Gastrocnemius medialis (tissue), 4 donors: ENCODE measurements around the gene ATP9A. TPM values are rescaled to one million over a fixed set of nuclear protein-coding genes. Genes with fewer than 3 reads are reported as not detected.
A peak's percentile ranks its signal among the peaks of the same experiment; 100 is the strongest.

Source experiments
- ATAC-seq, 2 donors: fragments of 150-250 bp; one replicate each; pipeline ENCODE4 v1.9.1; 2016
- DNase-seq, 2 donors: peaks; one replicate each; pipeline ENCODE4 v3.0.0-alpha.2; 2019
- H3K27ac ChIP-seq, 4 donors: fragments of 200-600 bp; sonication (generic); 1 replicate in 1 of 4; 2 replicates in 3 of 4; pipeline ENCODE4 v1.5.1; 2016 to 2018; ENCODE audit warnings: mild to moderate bottlenecking in 2 of 4, moderate library complexity in 1 of 4
- H3K27me3 ChIP-seq, 3 donors: fragments of 200-600 bp; sonication (generic) in 2 of 3; 1 replicate in 1 of 3; 2 replicates in 2 of 3; pipeline versions ENCODE4 v1.5.1 to v1.6.0; 2016 to 2019; ENCODE audit warnings: mild to moderate bottlenecking in 1 of 3, moderate library complexity in 1 of 3
- H3K36me3 ChIP-seq, 2 donors: fragments of 200-600 bp; sonication (generic) in 1 of 2; one replicate each; pipeline ENCODE4 v1.5.1; 2017 to 2018
- H3K4me1 ChIP-seq, 2 donors: fragments of 200-600 bp; sonication (generic) in 1 of 2; one replicate each; pipeline ENCODE4 v1.5.1; 2016 to 2017; ENCODE audit warnings: mild to moderate bottlenecking in 2 of 2
- H3K4me3 ChIP-seq, 4 donors: fragments of 200-600 bp; sonication (generic) in 3 of 4; 1 replicate in 1 of 4; 2 replicates in 3 of 4; pipeline ENCODE4 v1.5.1; 2016 to 2019; ENCODE audit warnings: mild to moderate bottlenecking in 2 of 4
- H3K9me3 ChIP-seq, 3 donors: fragments of 200-600 bp; sonication (generic) in 2 of 3; 1 replicate in 1 of 3; 2 replicates in 2 of 3; pipeline ENCODE4 v1.5.1; 2016 to 2019
- POLR2A ChIP-seq, 2 donors: fragments of 450-650 bp; IDR thresholded peaks; one replicate each; pipeline ENCODE4 v1.6.1; 2017; ENCODE audit warnings: antibody characterized with exemption in 2 of 2, mild to moderate bottlenecking in 2 of 2, moderate library complexity in 2 of 2
- in situ Hi-C, 4 donors: fragments of 200-750 bp; cut with MboI; loops; one replicate each; pipeline versions ENCODE4 v1.15.0 to v1.8.0; 2017; ENCODE audit warnings: low sequenced_read_pairs in 4 of 4
- intact Hi-C: fragments of 100-400 bp; cut with DNase I; formaldehyde crosslinking; loops from one replicate; pipeline ENCODE4 v1.15.1; 2023; ENCODE audit warnings: low total_unique reads
- total RNA-seq, 4 donors: library from RNA; depleted of rRNA; stranded (reverse); fragments of >200 nt; gene quantifications; one replicate each; pipeline versions ENCODE4 v1.1.0 to v1.2.3, GENCODE V29; 2016
- TF ChIP-seq, protein P1 (sequence below), 5 experiments: fragments of 450-650 bp in 3 of 5; fragments of 200-600 bp in 2 of 5; sonication (generic) in 2 of 5; IDR thresholded peaks in 4 of 5; conservative IDR thresholded peaks in 1 of 5; 1 replicate in 4 of 5; 2 replicates in 1 of 5; pipeline ENCODE4 v1.5.1; 2016 to 2019; ENCODE audit warnings: antibody characterized with exemption in 5 of 5, mild to moderate bottlenecking in 3 of 5, moderate library complexity in 3 of 5

Gene ATP9A
- total RNA-seq, 4 donors from 2014 or later: 11.8 to 34.8 (median 20.8) TPM

DNA sequence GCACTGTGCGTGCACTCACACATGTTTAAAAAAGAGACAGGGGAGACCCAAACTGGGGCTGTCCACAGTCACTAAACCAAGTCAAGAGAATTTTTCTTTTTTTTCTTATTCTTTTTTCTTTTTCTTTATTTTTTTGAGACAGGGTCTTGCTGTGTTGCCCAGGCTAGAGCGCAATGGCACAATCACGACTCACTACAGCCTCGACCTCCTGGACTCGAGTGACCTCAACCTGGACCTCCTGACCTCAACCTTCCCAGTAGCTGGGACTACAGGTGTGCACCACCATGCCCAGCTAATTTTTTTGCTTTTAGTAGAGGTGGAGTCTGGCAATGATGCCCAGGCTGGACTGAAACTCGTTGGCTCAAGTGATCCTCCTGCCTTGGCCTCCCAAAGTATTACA lies 136.2 kb downstream of the ATP9A start:
- H3K36me3 ChIP-seq: no peaks in the 10 kb centered on the region
- H3K9me3 ChIP-seq: no peaks in the 10 kb centered on the region
- intact Hi-C loops (no loop called here), in situ Hi-C loops (loop anchor here in 1 of 4 donors (25.0 kb wide), 1 partner anchor 645 kb away; no protein-coding TSS in a partner anchor)
- DNase-seq (no peak), ATAC-seq (no peak)
- no peaks in the 10 kb centered on the region for H3K27me3 ChIP-seq
- H3K27ac ChIP-seq: peak overlapping the region; percentile 55 to 83 (median 77)
- peaks cover 0 to 25% of the 10 kb centered on the region in 2 donors for H3K4me1 ChIP-seq
- no peak for TF ChIP-seq POLR2A (IDR thresholded peaks at IDR 0.05)
- TF ChIP-seq, protein P1, sequence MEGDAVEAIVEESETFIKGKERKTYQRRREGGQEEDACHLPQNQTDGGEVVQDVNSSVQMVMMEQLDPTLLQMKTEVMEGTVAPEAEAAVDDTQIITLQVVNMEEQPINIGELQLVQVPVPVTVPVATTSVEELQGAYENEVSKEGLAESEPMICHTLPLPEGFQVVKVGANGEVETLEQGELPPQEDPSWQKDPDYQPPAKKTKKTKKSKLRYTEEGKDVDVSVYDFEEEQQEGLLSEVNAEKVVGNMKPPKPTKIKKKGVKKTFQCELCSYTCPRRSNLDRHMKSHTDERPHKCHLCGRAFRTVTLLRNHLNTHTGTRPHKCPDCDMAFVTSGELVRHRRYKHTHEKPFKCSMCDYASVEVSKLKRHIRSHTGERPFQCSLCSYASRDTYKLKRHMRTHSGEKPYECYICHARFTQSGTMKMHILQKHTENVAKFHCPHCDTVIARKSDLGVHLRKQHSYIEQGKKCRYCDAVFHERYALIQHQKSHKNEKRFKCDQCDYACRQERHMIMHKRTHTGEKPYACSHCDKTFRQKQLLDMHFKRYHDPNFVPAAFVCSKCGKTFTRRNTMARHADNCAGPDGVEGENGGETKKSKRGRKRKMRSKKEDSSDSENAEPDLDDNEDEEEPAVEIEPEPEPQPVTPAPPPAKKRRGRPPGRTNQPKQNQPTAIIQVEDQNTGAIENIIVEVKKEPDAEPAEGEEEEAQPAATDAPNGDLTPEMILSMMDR (IDR thresholded peaks at IDR 0.05 in 4 of 5, conservative IDR thresholded peaks at IDR 0.05 in 1 of 5): no peak
- no peak overlapping the region for H3K4me3 ChIP-seq

DNA sequence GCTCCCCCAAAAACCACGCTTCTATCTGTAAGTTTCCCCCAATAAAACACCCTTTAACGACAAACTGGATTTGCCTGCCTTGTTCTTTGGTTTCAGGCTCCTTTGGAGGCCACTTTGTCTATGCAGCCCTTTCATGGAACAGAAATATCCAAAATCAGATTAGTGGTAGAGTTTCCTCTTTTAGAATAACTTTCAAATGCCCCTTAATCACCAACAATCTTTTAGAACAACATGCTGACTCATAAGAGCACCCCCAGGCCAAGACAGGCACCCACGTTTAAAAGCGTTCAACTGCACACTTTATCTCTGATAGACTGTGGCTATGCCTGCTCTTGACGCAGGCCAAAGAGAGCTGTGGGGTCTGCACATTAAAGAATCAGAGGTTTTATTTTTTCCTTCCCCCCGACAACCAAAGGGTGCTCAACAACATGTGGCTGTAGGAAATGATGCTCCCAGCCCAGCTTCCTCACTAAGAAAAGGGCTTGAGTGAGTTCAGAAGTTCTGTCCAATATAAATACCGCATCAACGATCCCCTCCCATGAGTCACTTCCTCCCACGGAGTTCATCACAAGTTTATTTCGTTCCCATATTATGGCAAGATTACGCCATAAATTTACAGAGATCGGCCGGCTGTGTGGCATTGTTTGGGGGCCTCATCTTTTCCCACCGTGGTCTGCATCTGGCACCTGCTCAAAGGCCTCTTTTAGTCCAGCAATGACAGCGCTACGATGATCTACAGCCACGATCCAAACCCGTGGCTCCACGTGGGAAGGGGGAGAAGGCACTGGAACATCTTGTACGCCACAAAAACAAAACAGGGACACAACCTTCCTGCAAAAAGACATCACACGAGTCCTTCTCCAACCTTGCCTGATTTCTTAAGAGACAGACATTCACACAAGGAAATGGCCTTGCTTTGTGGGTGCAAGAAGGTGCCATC lies 136.9 kb downstream of the ATP9A start:
- ATAC-seq (peak; percentile 89 to 91), DNase-seq (peak; percentile 49 to 61)
- Histone ChIP-seq H3K36me3 (no peaks in the 10 kb centered on the region), H3K27ac (peak overlapping the region; percentile 55 to 83 (median 77)), H3K4me3 (no peak overlapping the region), H3K9me3 (no peaks in the 10 kb centered on the region), H3K27me3 (no peaks in the 10 kb centered on the region), H3K4me1 (peaks cover 0 to 25% of the 10 kb centered on the region in 2 donors)
- TF ChIP-seq, protein P1 (IDR thresholded peaks at IDR 0.05 in 4 of 5, conservative IDR thresholded peaks at IDR 0.05 in 1 of 5): no peak
- TF ChIP-seq POLR2A (IDR thresholded peaks at IDR 0.05): no peak
- in situ Hi-C loops (loop anchor here in 1 of 4 donors (25.0 kb wide), 1 partner anchor 644 kb away; no protein-coding TSS in a partner anchor), intact Hi-C loops (no loop called here)

DNA sequence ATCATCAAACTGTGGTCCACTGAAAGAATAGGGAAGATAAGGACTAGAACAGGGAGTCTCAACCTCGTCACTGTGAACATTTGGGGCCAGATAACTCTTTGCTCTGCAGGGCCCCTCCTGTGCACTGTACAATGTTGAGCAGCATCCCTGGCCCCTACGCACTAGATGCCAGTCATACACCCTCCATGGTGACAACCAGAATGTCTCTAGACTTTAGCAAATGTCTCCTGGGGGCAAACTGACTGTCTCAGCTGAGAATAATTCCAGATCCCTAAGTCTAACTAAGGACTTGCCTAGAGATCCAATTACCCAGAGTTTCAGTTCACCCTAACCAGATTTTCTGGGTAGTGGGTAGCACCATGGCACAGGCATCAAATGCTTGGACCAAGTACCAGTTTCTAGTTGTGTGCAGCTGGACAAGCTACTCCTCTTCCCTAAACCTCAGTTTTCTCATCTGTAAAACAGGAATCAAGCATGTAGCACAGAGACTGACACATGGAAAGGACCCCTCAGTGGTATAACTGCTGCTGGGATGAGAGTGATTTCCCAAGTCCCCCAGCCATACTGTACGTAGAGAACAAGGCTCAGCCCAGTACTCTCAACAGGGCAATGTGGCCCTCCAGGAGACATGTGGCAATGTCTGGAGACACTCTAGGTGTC lies 138.7 kb downstream of the ATP9A start:
- Histone ChIP-seq H3K4me1 (peaks cover 0 to 25% of the 10 kb centered on the region in 2 donors), H3K4me3 (no peak overlapping the region), H3K27ac (no peak overlapping the region), H3K9me3 (no peaks in the 10 kb centered on the region), H3K36me3 (no peaks in the 10 kb centered on the region), H3K27me3 (no peaks in the 10 kb centered on the region)
- ATAC-seq (no peak), DNase-seq (no peak)
- intact Hi-C loops: no loop called here
- TF ChIP-seq POLR2A (IDR thresholded peaks at IDR 0.05): no peak
- TF ChIP-seq, protein P1 (IDR thresholded peaks at IDR 0.05 in 4 of 5, conservative IDR thresholded peaks at IDR 0.05 in 1 of 5): no peak
- in situ Hi-C loops: loop anchor here in 1 of 4 donors (25.0 kb wide), 1 partner anchor 642 kb away; no protein-coding TSS in a partner anchor

DNA sequence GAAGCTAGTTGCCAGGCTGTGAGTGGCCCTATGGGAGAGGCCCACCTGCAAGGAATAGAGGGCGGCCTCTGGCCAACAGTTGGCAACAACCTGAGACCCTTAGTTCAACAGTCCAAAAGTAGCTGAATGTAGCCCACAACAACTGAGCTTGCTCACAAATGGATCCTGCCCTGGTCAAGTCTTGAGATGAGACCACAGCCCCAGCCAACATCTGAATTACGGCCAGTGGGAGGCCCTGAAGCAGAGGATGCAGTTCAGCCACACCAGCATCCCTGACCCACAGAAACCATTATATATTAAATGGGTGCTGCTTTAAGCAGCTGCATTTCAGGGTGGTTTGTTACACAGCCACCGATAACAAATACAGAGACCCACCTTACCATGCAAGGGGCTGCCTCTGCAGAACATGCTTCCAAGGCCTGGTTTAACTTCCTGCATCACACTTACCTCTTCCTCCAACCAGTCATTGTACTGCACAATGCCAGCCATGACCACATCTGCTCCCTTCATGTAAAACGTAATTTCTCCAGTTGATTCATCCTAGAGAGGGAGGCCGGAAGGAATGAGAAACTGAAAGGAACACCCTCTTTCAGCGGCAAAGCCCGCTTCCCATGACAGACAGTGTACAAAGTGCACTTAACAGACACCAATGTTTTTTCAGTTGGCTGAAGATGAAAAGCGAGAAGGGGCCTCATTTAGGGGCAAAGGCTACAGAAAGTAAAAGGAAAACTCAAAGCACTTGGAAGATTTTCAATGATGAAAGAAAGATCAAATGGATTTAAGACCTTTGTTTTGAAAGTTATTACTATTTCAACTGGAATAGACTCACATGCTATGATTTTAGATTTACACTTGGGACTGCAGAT lies 139.4 kb downstream of the ATP9A start:
- no peak overlapping the region for H3K4me3 ChIP-seq
- ATAC-seq (no peak), DNase-seq (no peak)
- intact Hi-C loops (no loop called here), in situ Hi-C loops (loop anchor here in 1 of 4 donors (25.0 kb wide), 1 partner anchor 641 kb away; no protein-coding TSS in a partner anchor)
- H3K4me1 ChIP-seq: peaks cover 0 to 19% of the 10 kb centered on the region in 2 donors
- no peak for TF ChIP-seq POLR2A (IDR thresholded peaks at IDR 0.05)
- TF ChIP-seq, protein P1 (IDR thresholded peaks at IDR 0.05 in 4 of 5, conservative IDR thresholded peaks at IDR 0.05 in 1 of 5): no peak
- H3K9me3 ChIP-seq: no peaks in the 10 kb centered on the region
- H3K27me3 ChIP-seq: no peaks in the 10 kb centered on the region
- H3K27ac ChIP-seq: no peak overlapping the region
- no peaks in the 10 kb centered on the region for H3K36me3 ChIP-seq
